Fibroblast of peridontal ligament (primary cell): ENCODE measurements around the gene PROK2.

Experiments
- DNase-seq: peaks from one replicate; pipeline ENCODE4 v3.0.0-alpha.2; 2010; ENCODE audit errors: extremely low read depth

The PROK2 gene, protein sequence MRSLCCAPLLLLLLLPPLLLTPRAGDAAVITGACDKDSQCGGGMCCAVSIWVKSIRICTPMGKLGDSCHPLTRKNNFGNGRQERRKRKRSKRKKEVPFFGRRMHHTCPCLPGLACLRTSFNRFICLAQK

DNA sequence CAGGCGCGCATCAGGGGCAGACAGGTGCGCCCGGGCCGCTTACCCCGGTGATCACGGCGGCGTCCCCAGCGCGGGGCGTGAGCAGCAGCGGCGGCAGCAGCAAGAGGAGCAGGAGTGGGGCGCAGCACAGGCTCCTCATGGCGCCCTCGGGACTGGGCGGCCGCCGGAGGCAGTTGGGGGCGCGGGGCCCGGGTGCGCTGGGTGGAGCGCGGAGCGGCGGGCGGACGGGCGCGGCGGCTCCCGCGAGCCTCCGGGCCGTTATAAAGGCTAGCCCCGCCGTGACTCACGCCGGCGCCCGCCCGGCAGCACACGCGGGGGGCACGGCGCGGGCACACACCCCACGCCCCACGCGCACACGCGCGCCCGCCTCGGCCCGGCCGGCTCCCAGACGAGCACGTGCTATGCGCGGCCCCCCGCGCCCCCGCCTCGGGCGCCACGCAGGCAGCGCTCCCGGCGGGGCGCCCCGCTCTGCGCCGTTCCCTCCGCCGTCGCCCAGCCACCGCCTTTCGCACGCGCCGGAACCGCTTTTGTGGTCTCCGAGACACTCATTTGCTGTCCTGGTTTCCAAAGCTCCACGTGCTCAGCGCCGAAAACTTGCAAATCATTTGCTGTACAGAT, at the start of gene PROK2:
TSS of gene PROK2 (minus strand) at position 235 of the 618 bp plus-strand sequence. CDS start at position 139, 96 bp downstream.
- no peak for DNase-seq

GRCh38 chr3:71831599-71831998, 46.7 kb upstream of the PROK2 start:
- DNase-seq: no peak

- DNase-seq: no peak
These were observed 40.8 kb upstream of the PROK2 start for GRCh38 chr3:71825551-71826283.

DNA sequence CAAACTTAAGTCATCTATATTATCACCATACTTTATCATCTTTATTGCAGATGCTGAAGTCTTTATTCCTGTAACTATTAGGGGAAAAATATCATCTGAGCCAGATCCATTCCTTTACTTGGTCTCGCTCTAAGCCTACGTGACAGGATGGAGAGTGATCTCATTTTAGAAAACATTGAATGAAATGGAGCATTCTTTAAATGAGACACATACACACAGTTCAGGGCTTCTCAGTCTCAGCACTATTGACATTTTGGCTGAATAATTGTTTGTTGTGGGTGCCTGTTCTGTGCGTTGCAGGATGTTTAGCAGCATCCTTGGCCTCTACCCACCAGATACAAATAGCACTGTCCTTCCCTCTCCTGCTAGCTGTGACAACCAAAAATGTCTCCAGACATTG, 36.2 kb upstream of the PROK2 start:
- DNase-seq: no peak

- no peak for DNase-seq
These were observed 32.3 kb upstream of the PROK2 start for GRCh38 chr3:71817262-71817661.

DNA sequence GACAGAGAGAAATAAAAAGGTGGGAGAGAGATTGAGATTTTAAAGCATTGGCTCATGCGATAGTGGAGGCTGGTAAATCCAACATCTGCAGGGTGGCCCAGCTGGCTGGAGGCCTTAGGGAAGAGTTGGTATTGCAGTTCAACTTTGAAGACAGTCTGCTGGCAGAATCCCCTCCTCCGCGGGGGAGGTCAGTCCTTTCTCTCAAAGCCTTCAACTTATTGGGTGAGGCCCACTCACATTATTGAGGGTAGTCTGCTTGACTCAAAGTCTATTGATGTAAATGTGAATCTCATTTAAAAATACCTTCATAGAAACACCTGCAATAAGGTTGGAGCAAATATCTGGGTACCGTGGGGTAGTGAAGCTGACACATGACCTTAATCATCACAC, 31.8 kb upstream of the PROK2 start:
- DNase-seq: no peak

DNA sequence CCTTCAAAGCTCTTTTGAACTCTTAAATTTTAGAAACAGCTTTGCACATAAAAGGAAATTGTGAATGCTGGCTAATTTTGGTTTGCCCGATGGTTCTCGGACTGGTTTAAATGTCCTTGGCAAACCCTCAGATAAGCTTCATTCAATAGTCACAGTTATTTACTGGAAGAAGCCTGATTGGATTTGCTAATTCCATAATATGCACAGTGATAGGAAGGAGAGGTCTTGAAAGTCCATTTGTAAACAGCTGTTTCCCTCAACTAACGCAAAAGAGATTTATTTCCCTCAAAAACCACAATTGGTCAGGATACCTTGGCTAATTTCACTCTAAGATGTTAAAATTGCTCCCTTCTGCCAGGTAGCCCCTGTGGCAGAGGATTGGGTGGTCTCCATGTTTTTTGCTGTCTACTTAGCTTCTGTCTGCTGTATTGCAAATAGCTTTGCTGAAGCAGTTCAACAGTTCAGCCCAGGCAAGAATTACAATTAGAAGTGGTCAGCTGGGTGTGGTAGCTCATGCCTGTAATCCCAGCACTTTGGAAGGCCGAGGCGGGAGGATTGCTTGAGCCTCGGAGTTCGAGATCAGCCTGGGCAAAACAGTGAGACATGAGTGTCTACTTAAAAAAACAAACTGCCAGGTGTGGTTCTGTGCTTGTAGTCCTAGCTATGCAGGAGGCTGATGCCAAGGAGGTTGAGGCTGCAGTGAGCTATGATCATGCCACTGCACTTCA, 30.6 kb upstream of the PROK2 start:
- no peak for DNase-seq

DNA sequence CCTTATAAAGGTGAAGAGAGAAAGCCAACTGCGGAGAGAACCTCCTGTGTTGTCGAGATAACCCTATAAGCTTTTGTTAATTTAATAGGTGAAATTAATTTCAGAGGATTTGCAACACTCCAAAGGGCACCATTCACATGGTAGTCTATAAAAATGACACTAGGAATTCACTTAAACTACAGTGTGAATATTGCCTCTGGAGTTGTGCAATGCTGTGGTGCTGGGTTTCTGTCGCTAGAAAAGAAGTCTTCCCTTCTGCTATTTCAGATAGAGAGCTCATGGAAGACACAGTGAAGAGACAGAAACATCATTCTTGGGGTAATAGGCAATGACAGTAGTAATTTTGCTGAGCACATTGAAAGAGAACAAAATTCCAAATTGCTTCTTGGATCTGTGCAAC, 28.8 kb upstream of the PROK2 start:
- DNase-seq: no peak

DNA sequence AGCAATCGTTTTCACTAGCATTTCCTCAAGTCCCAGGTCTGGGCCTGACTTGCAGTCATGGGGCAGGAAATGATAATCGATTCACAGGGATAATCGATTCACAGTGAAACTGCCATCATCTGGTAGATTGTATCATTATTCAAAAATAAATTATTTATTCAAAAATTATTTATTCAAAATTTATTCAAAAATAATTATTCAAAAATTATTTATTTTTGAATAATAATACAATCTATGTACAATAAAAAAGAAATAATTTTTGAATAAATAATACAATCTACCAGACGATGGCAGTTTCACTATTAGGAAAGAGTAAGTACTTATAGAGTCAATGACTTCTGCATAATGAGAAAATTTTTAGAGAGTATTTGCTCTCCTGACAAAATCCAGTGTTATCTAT, 28.1 kb upstream of the PROK2 start:
- DNase-seq: no peak

DNA sequence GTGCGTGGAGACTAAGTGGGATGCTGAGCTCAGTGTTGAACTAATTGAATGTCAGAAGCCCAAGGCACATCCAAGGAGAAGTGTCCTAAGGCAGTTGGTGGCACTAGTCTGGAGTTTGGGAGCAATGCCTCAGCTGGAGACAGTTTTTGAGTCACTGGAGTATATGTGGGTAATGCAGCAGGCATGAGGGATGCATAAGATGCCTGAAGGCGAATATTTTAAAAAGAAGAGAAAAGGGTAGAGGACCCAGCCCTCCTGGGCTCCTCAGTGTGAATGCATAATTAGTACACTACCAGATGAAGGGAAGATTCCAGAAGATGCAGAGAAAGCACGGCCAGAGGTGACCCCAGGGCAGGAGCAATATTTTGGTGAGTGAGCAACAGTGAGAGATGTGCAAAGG, 25.1 kb upstream of the PROK2 start:
- no peak for DNase-seq

DNA sequence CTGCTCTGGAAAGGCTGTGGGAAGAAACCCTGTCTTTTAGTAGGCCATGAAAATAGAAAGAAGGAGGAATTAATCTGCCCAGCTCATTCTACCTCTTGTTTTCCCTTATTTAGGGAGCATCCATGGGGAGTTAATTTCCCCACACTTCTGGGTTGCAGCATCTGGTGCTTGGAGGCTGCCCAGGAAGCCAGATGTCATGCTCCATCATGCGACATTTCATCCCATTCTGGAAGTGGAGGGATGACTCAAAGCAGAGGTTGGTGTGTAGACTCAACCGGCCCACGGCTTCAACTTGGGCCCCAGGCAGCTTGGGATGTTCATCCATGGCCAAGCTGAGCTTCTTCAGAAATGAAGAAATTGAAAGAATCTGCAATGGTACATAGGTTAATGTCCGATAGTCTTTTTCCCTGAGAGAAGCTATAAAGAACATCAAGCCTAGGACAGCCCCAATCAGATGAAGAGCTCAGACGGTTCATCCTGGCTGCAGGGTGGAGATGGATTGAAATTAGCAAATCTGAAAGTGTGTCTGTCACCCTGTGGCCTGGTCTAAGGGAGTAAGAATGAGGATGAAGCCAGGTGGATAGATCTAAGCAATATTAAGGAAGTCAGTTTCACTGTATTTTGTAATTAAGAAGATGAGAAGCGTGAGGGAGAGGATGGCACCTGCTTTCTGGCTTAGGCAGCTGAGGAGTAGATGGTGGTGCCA, 24.5 kb upstream of the PROK2 start:
- DNase-seq: no peak

GRCh38 chr3:71806736-71807135, 21.8 kb upstream of the PROK2 start:
- no peak for DNase-seq

DNA sequence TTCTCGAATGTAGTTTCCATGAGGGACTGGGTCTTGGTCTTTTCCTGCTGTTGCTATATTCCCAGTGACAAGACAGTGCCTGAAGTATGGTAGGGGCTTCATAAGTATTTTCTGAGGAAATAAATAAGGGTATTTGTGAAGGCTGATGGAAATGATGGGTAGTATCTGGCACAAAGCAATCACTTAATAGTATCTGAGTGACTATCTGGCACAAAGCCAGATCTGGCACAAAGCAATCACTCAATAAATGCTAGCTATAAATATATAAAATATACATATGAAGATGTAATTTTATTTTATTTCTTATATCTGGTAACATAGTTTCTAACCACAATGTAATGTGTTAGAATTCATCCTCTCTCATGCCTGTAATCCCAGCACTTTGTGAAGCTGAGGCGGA, 20.7 kb upstream of the PROK2 start:
- DNase-seq: no peak

- DNase-seq: no peak
These were observed 20.3 kb upstream of the PROK2 start for GRCh38 chr3:71805199-71805598.

GRCh38 chr3:71803248-71803647, 18.3 kb upstream of the PROK2 start:
- DNase-seq: no peak

GRCh38 chr3:71801986-71802385, 17.0 kb upstream of the PROK2 start:
- DNase-seq: no peak

DNA sequence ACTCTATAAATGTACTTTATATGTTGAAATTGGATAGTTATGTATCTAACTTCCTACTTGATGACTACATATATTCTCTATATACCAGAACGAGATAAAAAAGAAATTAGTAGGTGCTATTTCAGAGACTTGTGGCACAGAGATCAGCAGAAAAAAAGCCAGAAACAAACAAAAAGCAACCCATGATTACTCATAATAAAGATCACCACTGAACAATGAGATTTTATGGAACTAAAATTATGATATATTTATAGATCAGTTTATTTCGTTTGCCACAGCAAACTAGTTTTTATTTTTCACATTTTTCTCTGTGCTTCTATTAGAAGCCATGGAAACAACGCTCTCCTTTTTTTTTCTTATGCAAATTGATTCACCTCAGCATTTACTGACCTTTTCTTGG, 15.1 kb upstream of the PROK2 start:
- DNase-seq: no peak

- DNase-seq: no peak
These were observed 12.5 kb upstream of the PROK2 start for GRCh38 chr3:71797455-71797854.

DNA sequence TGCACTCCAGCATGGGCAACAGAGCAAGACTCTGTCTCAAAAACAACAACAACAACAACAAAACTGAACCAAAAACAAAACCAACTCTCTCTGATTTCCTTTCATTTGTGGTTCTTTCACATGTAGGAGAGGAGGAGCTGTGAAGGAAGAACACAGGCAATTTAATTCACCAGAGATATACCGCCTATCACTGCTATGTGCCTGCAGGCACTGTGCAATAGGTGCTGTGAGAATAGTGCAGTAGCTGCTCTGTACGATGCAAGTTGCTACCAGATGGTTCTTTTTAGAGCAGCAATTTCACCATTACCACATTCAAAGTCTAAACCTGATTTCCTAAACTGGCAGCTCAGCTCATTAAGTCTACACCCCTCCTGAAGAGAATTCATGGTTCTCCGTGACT, 11.3 kb upstream of the PROK2 start:
- DNase-seq: no peak

DNA sequence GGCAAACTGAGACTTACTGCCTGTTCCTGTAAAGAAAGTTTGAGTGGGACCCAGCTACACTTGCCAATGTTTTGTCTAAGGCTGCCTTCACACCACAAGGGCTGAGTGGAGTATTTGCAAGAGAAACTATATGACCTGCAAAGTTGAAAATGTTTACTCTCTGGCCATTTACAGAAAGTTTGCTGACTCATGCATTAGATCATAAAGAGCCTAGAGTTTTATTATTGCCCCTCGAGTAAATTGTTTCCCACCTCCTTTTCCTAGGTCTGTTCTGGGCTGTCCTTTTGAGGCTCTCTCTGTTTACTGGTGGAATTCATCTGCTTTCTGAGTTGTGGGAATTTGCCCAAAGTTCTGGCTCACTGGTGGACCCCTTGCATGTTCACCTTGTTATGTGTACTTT, 6.7 kb upstream of the PROK2 start:
- DNase-seq: no peak

DNA sequence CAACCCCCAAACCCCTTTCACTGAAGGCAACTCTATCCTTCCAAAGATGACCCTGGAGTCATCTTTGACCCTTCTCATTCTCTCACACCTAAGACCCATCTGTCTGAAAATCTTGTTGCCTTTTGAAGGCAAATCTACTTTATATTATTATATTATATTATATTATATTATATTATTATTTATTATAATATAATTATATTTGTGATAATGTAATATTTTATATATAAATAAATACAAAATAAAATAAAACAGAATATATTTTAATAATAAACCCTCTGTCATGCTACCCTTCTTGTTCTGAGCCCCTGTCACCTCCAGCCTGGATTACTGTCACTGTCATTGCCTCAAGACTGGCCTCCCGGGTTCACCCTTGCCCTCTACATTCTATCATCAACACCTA, 5.0 kb upstream of the PROK2 start:
- DNase-seq: no peak

- no peak for DNase-seq
These were observed 3.0 kb upstream of the PROK2 start for GRCh38 chr3:71787851-71788405.
